ENCODE measurements around the gene FAM120B.
"Not testable (repeated sequence)": the region's sequence is repeated elsewhere in the genome, so short reads cannot be mapped to it uniquely, and the experiment has no call there.

FAM120B gene

GRCh38 chr6:170307080-170307545 is 555 bp downstream of the FAM120B start:
- DNase-seq = no peak

DNA sequence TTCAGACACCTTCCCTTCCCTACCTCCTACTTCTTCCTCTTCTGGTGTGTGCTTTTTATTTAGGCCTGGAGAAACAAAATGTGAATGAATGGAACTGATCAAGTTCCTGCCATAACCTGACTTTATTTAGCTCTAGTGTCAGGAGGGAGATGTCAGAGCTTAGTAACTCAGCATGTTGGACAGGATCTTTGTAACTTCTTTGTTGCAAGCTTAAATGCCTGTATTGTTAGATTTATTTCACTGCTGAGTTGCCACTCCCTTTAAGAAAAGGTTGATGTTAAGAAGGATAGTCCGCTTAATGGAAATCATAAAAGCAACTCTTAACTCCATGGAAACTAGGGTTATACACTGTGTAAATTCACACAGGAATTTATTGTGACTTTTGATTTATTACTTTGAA is 2.2 kb downstream of the FAM120B start:
- DNase-seq = no peak

DNA sequence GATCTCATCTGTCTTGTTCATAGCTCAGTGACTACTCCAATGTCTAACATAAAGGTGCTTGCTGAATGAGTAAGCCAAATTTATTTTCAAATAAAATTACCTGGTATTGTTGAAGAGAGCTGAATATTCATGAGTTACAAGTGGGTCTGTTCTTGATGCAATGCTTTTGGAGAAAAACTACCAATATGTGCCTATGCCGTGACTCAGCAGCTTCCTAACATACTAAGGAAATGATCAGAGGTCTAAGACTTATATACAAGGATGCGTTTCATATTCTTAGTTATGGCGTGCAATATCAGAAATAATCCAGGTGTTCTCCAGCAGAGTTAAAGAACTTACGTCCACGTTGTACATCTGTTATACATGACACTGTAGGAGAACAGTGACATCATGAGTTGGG is 5.1 kb downstream of the FAM120B start:
- no peak for DNase-seq

- DNase-seq = no peak
These were observed 6.3 kb downstream of the FAM120B start for GRCh38 chr6:170312876-170313275.

DNA sequence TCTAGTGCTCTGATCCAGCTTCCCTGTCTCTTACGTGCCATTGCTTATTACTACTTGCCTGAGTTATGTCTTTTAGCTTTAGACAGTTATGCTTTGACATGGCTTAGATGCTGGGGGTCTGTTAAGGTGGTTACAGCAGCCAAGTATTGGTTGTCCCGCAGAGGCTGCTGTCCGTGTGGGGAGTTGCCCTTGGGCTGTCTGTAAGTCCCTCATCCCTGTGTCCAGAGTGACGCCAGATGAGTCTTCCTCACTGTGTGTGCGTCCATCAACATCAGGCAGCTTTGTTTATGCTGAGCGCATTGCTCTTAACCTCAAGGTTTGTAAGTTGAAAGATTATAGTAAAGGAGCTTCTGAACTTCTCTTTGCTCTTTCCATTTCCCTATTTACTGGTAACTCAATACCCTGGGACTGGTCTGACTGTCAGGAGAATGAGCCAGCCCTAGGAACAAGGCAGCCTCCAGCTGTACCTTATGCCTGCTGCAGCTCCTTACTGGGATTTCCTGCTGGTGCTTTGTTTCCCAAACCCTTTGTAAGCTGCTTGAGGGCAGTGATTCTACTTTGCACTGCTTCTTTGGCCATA is 7.2 kb downstream of the FAM120B start:
- DNase-seq = no peak

DNA sequence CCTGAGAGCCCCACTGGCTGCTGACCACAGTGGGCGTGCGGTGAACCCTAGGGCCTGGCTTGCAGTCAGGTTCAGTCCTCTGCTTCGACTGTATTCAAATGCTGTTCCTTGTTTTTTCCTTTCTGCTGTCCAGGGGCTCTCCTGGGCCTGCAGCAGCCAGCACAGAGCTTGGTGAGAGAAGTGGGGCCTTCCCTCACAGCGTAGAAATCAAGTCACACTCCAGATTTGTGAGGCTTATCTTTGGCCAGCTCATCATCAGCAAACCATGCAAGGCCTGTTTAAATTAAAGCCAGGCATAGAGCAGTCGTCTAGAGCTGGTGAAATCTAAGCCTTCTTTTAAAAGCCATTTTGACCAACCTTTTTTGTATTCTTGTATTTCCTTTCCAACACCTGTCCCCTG is 8.4 kb downstream of the FAM120B start:
- no peak for DNase-seq

DNA sequence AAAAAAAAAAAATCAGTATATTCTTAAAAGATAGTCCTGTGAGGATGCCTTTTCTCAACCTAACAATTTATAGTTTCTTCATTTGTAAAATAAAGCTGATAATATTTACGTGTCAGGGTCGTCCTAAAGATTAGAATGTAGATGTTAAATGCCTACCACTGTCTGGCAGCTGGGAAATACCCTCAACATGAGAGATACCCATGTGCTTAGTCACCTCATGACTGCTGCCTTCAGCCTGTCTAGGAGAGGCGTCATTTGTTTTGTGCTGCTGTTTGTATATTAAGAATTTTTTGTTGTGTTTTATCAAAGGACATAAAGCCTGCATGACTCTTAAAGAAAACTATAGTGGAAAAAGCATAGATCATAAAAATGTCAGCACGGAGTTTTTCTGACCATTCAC is 9.5 kb downstream of the FAM120B start:
- DNase-seq = no peak

DNA sequence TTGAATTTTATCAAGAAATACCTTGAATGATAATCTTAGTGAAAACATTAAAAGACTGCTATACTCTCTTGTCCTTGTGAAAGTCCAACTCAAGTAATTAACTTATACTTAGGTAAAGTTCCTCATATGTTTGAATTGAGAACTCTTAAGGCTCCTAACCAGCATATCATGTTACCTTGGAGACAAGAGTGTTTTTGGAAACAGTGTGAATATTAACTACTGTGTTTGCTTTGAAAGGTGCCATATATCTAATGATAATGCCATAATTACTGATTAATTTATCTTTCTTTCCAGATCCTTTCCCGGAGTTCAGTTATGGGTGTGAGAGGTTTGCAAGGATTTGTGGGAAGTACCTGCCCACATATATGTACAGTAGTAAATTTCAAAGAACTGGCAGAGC is 10.5 kb downstream of the FAM120B start:
- no peak for DNase-seq

- DNase-seq = no peak
These were observed 11.2 kb downstream of the FAM120B start for GRCh38 chr6:170317718-170318117.

DNA sequence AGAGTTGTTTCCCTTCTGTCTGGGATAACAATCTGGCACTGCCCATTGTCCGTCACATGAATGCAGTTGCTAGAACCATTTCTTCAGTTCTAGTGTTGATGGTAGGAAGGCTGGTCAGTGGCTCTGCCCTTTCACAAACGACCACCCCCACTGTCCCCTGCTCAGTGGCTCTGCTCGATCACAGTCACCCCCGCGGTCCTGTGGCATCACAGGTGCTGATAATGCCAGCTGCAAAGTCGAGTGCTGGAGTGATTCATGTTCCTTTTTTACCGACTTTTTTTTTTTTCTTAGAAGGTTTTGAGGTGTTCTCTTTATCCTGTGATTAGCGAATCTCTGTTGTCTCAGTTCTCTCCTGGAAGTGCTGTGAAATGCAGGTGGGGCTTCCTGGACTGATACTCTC is 22.8 kb downstream of the FAM120B start:
- no peak for DNase-seq

- DNase-seq = not testable (repeated sequence)
These were observed 28.6 kb downstream of the FAM120B start for GRCh38 chr6:170335199-170335598.

DNA sequence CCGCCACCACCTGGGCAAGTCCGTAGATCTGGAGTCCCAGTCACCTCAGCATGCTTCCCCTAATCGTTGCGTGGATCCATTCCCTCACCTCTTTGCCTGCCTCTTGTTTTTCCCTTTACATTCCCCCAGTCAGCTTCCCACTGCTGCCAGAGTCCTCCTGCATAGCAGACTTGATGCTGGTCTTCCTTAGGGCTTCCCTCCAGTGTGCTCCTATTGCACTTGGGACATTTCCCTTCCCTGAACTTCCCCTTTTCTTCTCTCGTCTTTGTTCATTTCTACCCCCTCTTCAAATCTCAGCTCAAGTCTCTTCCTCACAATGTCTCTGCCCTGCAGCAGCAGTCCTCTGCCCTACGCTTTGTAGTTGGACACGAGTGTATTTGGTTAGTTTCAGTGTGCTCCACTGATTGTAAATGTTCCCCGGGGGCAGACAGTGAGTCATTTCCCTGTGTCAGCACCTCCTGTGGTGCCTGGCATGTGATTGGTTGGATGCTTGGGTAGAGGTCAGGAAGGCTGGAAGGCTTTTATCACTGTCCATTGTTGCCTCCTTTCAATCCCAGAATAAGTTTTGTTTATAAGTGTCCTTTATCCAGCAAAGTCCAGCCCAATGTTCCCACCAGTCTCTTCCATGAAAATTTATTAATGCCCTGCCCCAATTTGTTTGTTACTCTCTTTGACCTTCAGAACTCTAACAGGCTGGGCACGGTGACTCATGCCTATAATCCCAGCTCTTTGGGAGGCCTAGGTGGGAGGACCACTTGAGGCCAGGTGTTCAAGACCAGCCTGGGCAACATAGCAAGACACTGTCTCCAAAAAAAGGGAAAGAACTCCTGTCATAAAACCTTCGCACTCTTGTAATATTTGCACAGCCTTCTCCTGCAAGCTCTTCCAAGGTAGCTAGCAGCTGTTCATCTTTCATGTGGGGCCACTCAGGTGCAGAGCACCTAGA is 38.3 kb downstream of the FAM120B start:
- no peak for DNase-seq

GRCh38 chr6:170345662-170346061 is 39.1 kb downstream of the FAM120B start:
- no peak for DNase-seq

- no peak for DNase-seq
These were observed 40.1 kb downstream of the FAM120B start for GRCh38 chr6:170346649-170347048.

GRCh38 chr6:170347091-170347490 is 40.5 kb downstream of the FAM120B start:
- DNase-seq = no peak

- DNase-seq = no peak
These were observed 41.4 kb downstream of the FAM120B start for GRCh38 chr6:170347975-170348374.

GRCh38 chr6:170351456-170351855 is 44.9 kb downstream of the FAM120B start:
- not testable (repeated sequence) for DNase-seq

DNA sequence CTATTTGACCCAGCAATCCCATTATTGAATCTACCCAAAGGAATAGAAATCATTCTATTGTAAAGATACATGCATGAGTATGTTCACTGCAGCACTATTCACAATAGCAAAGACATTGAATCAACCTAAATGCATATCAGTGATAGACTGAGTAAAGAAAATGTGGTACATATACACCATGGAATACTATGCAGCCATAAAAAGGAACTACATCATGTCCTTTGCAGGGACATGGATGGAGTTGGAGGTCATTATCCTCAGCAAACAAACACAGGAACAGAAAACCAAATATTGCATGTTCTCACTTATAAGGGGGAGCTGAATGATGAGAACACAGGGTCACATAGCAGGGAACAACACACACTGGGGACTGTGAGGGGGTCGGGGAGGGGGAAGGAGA is 48.6 kb downstream of the FAM120B start:
- DNase-seq = not testable (repeated sequence)

GRCh38 chr6:170355661-170356060 is 49.1 kb downstream of the FAM120B start:
- no peak for DNase-seq

- no peak for DNase-seq
These were observed 51.3 kb downstream of the FAM120B start for GRCh38 chr6:170357812-170358211.

- DNase-seq = no peak
These were observed 51.9 kb downstream of the FAM120B start for GRCh38 chr6:170358496-170358895.

GRCh38 chr6:170360476-170360875 is 53.9 kb downstream of the FAM120B start:
- DNase-seq = no peak

DNA sequence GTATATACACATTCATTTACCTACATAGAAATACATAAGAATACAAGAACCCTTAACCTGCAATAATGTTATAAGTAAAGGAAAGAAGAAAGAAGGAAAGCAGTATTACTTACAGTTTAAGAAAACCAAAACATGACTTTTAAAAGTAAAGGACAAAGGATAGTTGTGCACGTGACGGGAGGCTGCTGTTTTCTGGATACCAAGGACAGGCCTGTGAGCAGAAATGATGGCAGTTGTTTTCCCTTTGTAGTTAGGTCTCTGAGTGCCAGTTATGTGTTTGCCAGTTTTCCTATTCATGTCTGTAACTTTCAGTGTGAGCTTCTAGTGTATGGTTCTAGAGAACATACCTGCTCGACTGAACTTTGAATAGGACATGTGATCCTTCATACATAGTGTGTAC is 54.8 kb downstream of the FAM120B start:
- no peak for DNase-seq

DNA sequence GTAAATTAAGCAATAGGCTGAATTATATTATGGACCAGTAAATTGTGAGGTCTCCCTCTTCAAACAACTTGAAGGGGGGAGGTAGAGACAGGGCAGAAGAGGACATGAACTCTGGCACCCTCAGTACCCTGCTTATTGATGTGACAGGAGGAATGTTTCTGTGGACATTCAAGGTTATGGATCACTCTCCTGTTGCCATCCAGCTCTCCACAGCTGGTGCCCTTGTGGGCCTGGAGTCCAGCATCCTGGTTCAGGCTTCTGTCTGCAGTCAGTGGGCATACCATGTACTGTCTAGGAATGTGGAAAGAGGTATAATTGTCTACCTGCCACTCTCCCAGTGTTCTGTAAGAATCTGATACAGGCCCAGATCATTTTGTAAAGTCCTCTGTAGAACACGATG is 55.6 kb downstream of the FAM120B start:
- DNase-seq = no peak

Measured in NCI-H187 (cell line).